Measurements from ENCODE around the gene MTOR. TPM values are rescaled to one million over a fixed set of nuclear protein-coding genes. Genes with fewer than 3 reads are reported as not detected.
"Not testable (repeated sequence)": the region's sequence is repeated elsewhere in the genome, so short reads cannot be mapped to it uniquely, and the experiment has no call there.

Gene MTOR
- total RNA-seq, 1 donor from 2014 or later, result 32.3 TPM

- Histone ChIP-seq H3K4me1 (peaks cover 5% of the 10 kb centered on the region), H3K9me3 (no peaks in the 10 kb centered on the region), H3K27ac (no peak overlapping the region), H3K27me3 (no peaks in the 10 kb centered on the region), H3K36me3 (no peaks in the 10 kb centered on the region), H3K4me3 (no peak overlapping the region)
- intact Hi-C loops (cut with DNase I), result no loop called here
- no peak for DNase-seq
- ATAC-seq, result no peak
- no peak for TF ChIP-seq CTCF (IDR thresholded peaks at IDR 0.05)
Observed at GRCh38 chr1:11301601-11302000, 39.2 kb upstream of the MTOR start.

- intact Hi-C loops (cut with DNase I), result no loop called here
- TF ChIP-seq CTCF (IDR thresholded peaks at IDR 0.05), result no peak
- no peak for ATAC-seq
Observed at GRCh38 chr1:11299225-11299574, 36.8 kb upstream of the MTOR start.

GRCh38 chr1:11298390-11299224 lies 36.3 kb upstream of the MTOR start:
- no peak for TF ChIP-seq CTCF (IDR thresholded peaks at IDR 0.05)
- Histone ChIP-seq H3K4me3 (no peak overlapping the region), H3K4me1 (peaks cover 5% of the 10 kb centered on the region), H3K36me3 (peaks cover 11% of the 10 kb centered on the region), H3K27me3 (no peaks in the 10 kb centered on the region), H3K9me3 (no peaks in the 10 kb centered on the region), H3K27ac (no peak overlapping the region)
- intact Hi-C loops (cut with DNase I), result no loop called here
- DNase-seq, result no peak
- peak; percentile 22 for ATAC-seq

More at GRCh38 chr1:11299225-11299574, 36.8 kb upstream of the MTOR start:
- DNase-seq, result no peak
- Histone ChIP-seq H3K27me3 (no peaks in the 10 kb centered on the region), H3K4me1 (peaks cover 5% of the 10 kb centered on the region), H3K27ac (no peak overlapping the region), H3K36me3 (peaks cover 7% of the 10 kb centered on the region), H3K4me3 (no peak overlapping the region), H3K9me3 (no peaks in the 10 kb centered on the region)

- H3K9me3 ChIP-seq; H3K4me1 ChIP-seq; H3K4me3 ChIP-seq; DNase-seq; ATAC-seq; H3K27me3 ChIP-seq; intact Hi-C loops (cut with DNase I); H3K27ac ChIP-seq: not testable (repeated sequence)
- H3K36me3 ChIP-seq, result peaks cover 13% of the 10 kb centered on the region
Observed at GRCh38 chr1:11297774-11298173, 35.4 kb upstream of the MTOR start.

GRCh38 chr1:11295905-11296304 lies 33.6 kb upstream of the MTOR start:
- Histone ChIP-seq H3K36me3 (peaks cover 13% of the 10 kb centered on the region), H3K9me3 (no peaks in the 10 kb centered on the region), H3K4me3 (no peak overlapping the region), H3K27me3 (no peaks in the 10 kb centered on the region), H3K27ac (no peak overlapping the region), H3K4me1 (peaks cover 5% of the 10 kb centered on the region)
- ATAC-seq (no peak), DNase-seq (no peak)
- intact Hi-C loops (cut with DNase I), result no loop called here
- TF ChIP-seq CTCF (IDR thresholded peaks at IDR 0.05), result no peak

- Histone ChIP-seq H3K4me3 (no peak overlapping the region), H3K9me3 (no peaks in the 10 kb centered on the region), H3K4me1 (peaks cover 5% of the 10 kb centered on the region), H3K36me3 (peaks cover 21% of the 10 kb centered on the region), H3K27me3 (no peaks in the 10 kb centered on the region), H3K27ac (no peak overlapping the region)
- intact Hi-C loops (cut with DNase I), result no loop called here
- TF ChIP-seq CTCF (IDR thresholded peaks at IDR 0.05), result no peak
- DNase-seq (no peak), ATAC-seq (no peak)
Observed at GRCh38 chr1:11294951-11295350, 32.6 kb upstream of the MTOR start.
